Activated naive CD8-positive, alpha-beta T cell treated with anti-CD3 and anti-CD28 coated beads for 36 hours (primary cell): ENCODE data around the gene COL17A1. TPM values are rescaled to one million over a fixed set of nuclear protein-coding genes. Genes with fewer than 3 reads are reported as not detected.

Experiments used
- DNase-seq: peaks from one replicate; pipeline ENCODE4 v3.0.0; 2021
- H3K27ac Mint-ChIP-seq: one replicate; pipeline ENCODE4 v1.8.0; 2022; ENCODE audit warnings: mild to moderate bottlenecking, moderate library complexity, mixed read lengths
- H3K27me3 Mint-ChIP-seq: one replicate; pipeline ENCODE4 v1.8.0; 2022; ENCODE audit warnings: mild to moderate bottlenecking, mixed read lengths
- H3K36me3 Mint-ChIP-seq: one replicate; pipeline ENCODE4 v1.8.0; 2021; ENCODE audit warnings: mild to moderate bottlenecking, mixed read lengths
- H3K4me1 Mint-ChIP-seq: one replicate; pipeline ENCODE4 v1.8.0; 2021; ENCODE audit warnings: mixed read lengths
- H3K4me3 Mint-ChIP-seq: one replicate; pipeline ENCODE4 v1.8.0; 2022; ENCODE audit warnings: mild to moderate bottlenecking, moderate library complexity, mixed read lengths
- H3K9me3 Mint-ChIP-seq: one replicate; pipeline ENCODE4 v1.8.0; 2022; ENCODE audit warnings: mixed read lengths
- total RNA-seq, 2 experiments: library from RNA; stranded (reverse); gene quantifications; one replicate each; pipeline ENCODE4 v1.2.3, GENCODE V29; 2021

Gene COL17A1
- total RNA-seq, 2 experiments from 2014 or later, result not detected

GRCh38 chr10:103982639-103983038, 103.0 kb downstream of the COL17A1 start:
- Mint-ChIP-seq H3K36me3 (peaks cover 6% of the 10 kb centered on the region), H3K4me3 (no peak overlapping the region), H3K27me3 (no peaks in the 10 kb centered on the region), H3K4me1 (peaks cover 57% of the 10 kb centered on the region), H3K9me3 (peaks cover 1% of the 10 kb centered on the region), H3K27ac (peak overlapping the region; percentile 29)
- DNase-seq, result no peak

Other genes with a start within 250 kb of the COL17A1 start
- gene SH3PXD2A, start 230.3 kb downstream of the COL17A1 start, total RNA-seq, result 10 to 100 TPM; 10.2 to 10.9 TPM
- gene STN1, start 167.7 kb downstream of the COL17A1 start, total RNA-seq, result 10 to 100 TPM; 25.4 to 25.5 TPM
- gene SLK, start 118.7 kb downstream of the COL17A1 start, total RNA-seq, result 10 to 100 TPM; 20.4 to 22.6 TPM
- gene SFR1, start 36.3 kb upstream of the COL17A1 start, total RNA-seq, result 10 to 100 TPM; 17.6 to 19.6 TPM
- not detected for gene CFAP43, start 146.5 kb upstream of the COL17A1 start, total RNA-seq
- gene GSTO1, start 169.0 kb upstream of the COL17A1 start, total RNA-seq, result 100 to 1,000 TPM; 148 to 153 TPM
- gene GSTO2, start 183.3 kb upstream of the COL17A1 start, total RNA-seq, result 1 to 10 TPM; 1.5 to 2.5 TPM